Ascending aorta (tissue), 2 donors: ENCODE results near the gene A1BG. TPM values are rescaled to one million over a fixed set of nuclear protein-coding genes. Genes with fewer than 3 reads are reported as not detected.

Experiments used
- DNase-seq, 2 donors: peaks; one replicate each; pipeline ENCODE4 v3.0.0-alpha.2; 2019; ENCODE audit warnings: low spot score in 2 of 2
- H3K27ac ChIP-seq, 2 donors: fragments of 200-600 bp; sonication (generic); one replicate each; pipeline ENCODE4 v1.5.1; 2016 to 2017; ENCODE audit warnings: mild to moderate bottlenecking in 1 of 2
- H3K27me3 ChIP-seq: fragments of 200-600 bp; sonication (generic); one replicate; pipeline ENCODE4 v1.5.1; 2017
- H3K36me3 ChIP-seq, 2 donors: fragments of 200-600 bp; sonication (generic); one replicate each; pipeline ENCODE4 v1.5.1; 2016
- H3K4me1 ChIP-seq, 2 donors: fragments of 200-600 bp; sonication (generic); one replicate each; pipeline ENCODE4 v1.5.1; 2016 to 2017; ENCODE audit warnings: mild to moderate bottlenecking in 1 of 2
- H3K4me3 ChIP-seq, 2 donors: fragments of 200-600 bp; sonication (generic); one replicate each; pipeline ENCODE4 v1.5.1; 2016 to 2017; ENCODE audit warnings: mild to moderate bottlenecking in 1 of 2
- H3K9me3 ChIP-seq, 2 donors: fragments of 200-600 bp; sonication (generic); one replicate each; pipeline ENCODE4 v1.5.1; 2016
- intact Hi-C: fragments of 100-400 bp; cut with DNase I; formaldehyde crosslinking; loops from one replicate; pipeline ENCODE4 v1.15.1; 2023
- total RNA-seq: library from RNA; depleted of rRNA; stranded (reverse); fragments of >200 nt; gene quantifications from one replicate; pipeline ENCODE4 v1.1.0, GENCODE V29; 2016
- TF ChIP-seq, protein P1 (sequence below), 3 experiments: fragments of 200-600 bp in 2 of 3; fragments of 450-650 bp in 1 of 3; sonication (generic) in 2 of 3; IDR thresholded peaks; one replicate each; pipeline ENCODE4 v1.5.1; 2016 to 2019; ENCODE audit warnings: antibody characterized with exemption in 3 of 3, mild to moderate bottlenecking in 1 of 3, moderate library complexity in 1 of 3

Gene A1BG
- total RNA-seq, 1 donor from 2014 or later = 0.32 TPM

GRCh38 chr19:58398545-58398944 lies 45.3 kb upstream of the A1BG start:
- Histone ChIP-seq H3K36me3 (peaks cover 11 to 17% of the 10 kb centered on the region in 2 donors), H3K4me3 (no peak overlapping the region), H3K4me1 (peaks cover 7 to 10% of the 10 kb centered on the region in 2 donors), H3K9me3 (no peaks in the 10 kb centered on the region), H3K27ac (no peak overlapping the region), H3K27me3 (no peaks in the 10 kb centered on the region)
- intact Hi-C loops = no loop called here
- TF ChIP-seq, protein P1, sequence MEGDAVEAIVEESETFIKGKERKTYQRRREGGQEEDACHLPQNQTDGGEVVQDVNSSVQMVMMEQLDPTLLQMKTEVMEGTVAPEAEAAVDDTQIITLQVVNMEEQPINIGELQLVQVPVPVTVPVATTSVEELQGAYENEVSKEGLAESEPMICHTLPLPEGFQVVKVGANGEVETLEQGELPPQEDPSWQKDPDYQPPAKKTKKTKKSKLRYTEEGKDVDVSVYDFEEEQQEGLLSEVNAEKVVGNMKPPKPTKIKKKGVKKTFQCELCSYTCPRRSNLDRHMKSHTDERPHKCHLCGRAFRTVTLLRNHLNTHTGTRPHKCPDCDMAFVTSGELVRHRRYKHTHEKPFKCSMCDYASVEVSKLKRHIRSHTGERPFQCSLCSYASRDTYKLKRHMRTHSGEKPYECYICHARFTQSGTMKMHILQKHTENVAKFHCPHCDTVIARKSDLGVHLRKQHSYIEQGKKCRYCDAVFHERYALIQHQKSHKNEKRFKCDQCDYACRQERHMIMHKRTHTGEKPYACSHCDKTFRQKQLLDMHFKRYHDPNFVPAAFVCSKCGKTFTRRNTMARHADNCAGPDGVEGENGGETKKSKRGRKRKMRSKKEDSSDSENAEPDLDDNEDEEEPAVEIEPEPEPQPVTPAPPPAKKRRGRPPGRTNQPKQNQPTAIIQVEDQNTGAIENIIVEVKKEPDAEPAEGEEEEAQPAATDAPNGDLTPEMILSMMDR (IDR thresholded peaks at IDR 0.05) = no peak
- no peak for DNase-seq

- Histone ChIP-seq H3K36me3 (peaks cover 16 to 22% of the 10 kb centered on the region in 2 donors), H3K9me3 (no peaks in the 10 kb centered on the region), H3K27me3 (no peaks in the 10 kb centered on the region), H3K4me1 (peaks cover 7 to 10% of the 10 kb centered on the region in 2 donors), H3K27ac (no peak overlapping the region), H3K4me3 (no peak overlapping the region)
- no peak for DNase-seq
- TF ChIP-seq, protein P1 (IDR thresholded peaks at IDR 0.05) = no peak
- intact Hi-C loops = no loop called here
Measured at GRCh38 chr19:58398087-58398486, 44.8 kb upstream of the A1BG start.

DNA sequence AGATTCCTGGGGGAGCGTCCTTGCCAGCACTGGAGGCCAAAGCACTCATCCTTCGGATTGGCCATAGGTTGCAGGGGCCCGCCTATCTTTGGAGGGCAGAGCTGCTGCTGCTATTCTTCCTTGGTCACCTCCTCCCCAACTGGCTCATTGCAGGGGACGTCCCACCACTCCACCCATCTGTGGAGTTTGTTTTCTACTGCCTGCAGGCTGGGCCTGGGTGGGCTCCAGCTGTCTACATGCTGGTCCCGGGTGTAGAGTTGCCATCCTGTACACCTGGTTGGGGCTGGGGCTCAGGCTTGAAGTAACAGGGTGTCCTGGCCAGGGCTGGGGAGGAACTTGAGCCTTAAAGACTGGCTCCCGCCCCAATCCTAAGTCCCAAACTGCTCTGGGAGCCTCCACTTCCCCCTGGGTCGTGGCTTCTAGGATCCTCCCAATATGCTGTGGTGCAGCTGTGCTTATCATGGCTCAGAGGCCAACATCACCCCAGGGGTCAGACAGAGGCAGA lies 44.3 kb upstream of the A1BG start:
- intact Hi-C loops = no loop called here
- H3K36me3 ChIP-seq = peaks cover 21 to 27% of the 10 kb centered on the region in 2 donors
- H3K9me3 ChIP-seq = no peaks in the 10 kb centered on the region
- no peak for DNase-seq
- H3K27ac ChIP-seq = no peak overlapping the region
- no peaks in the 10 kb centered on the region for H3K27me3 ChIP-seq
- TF ChIP-seq, protein P1 (IDR thresholded peaks at IDR 0.05) = no peak
- H3K4me1 ChIP-seq = peaks cover 7 to 10% of the 10 kb centered on the region in 2 donors
- no peak overlapping the region for H3K4me3 ChIP-seq

- Histone ChIP-seq H3K27me3 (no peaks in the 10 kb centered on the region), H3K4me1 (peaks cover 7 to 10% of the 10 kb centered on the region in 2 donors), H3K27ac (no peak overlapping the region), H3K36me3 (peaks cover 24 to 33% of the 10 kb centered on the region in 2 donors), H3K9me3 (no peaks in the 10 kb centered on the region), H3K4me3 (no peak overlapping the region)
- no peak for DNase-seq
- TF ChIP-seq, protein P1 (IDR thresholded peaks at IDR 0.05) = no peak
- intact Hi-C loops = no loop called here
Measured at GRCh38 chr19:58396691-58397532, 43.6 kb upstream of the A1BG start.

GRCh38 chr19:58395979-58396627 lies 42.8 kb upstream of the A1BG start:
- intact Hi-C loops = no loop called here
- Histone ChIP-seq H3K27ac (no peak overlapping the region), H3K4me1 (peaks cover 7 to 10% of the 10 kb centered on the region in 2 donors), H3K4me3 (no peak overlapping the region), H3K9me3 (no peaks in the 10 kb centered on the region), H3K27me3 (no peaks in the 10 kb centered on the region), H3K36me3 (peaks cover 27 to 39% of the 10 kb centered on the region in 2 donors)
- TF ChIP-seq, protein P1 (IDR thresholded peaks at IDR 0.05) = no peak
- no peak for DNase-seq
